WTC11 (cell line): ENCODE data around the gene PTCH1. TPM values are rescaled to one million over a fixed set of nuclear protein-coding genes. Genes with fewer than 3 reads are reported as not detected.

ENCODE experiments used
- ATAC-seq: fragments of 200-7000 bp; cut with Tn5 transposase; 2 replicates; pipeline ENCODE4 v1.10.0; 2021; ENCODE audit warnings: mild to moderate bottlenecking, moderate library complexity
- CTCF ChIA-PET: fragments of 300-600 bp; sonication (Branson Sonifier 250); formaldehyde crosslinking; loops from one replicate; lab custom pipeline; 2021; ENCODE audit warnings: antibody characterized with exemption; lab: Charles Lee
- POLR2A ChIA-PET: fragments of 350-600 bp; sonication (Branson Sonifier 250); formaldehyde crosslinking; loops from one replicate; lab custom pipeline; 2021; ENCODE audit warnings: antibody characterized with exemption; lab: Charles Lee
- DNase-seq: peaks from one replicate; pipeline ENCODE4 v3.0.0; 2021; ENCODE audit warnings: low spot score
- H3K27ac Mint-ChIP-seq: 2 replicates; pipeline ENCODE4 v1.8.0; 2021; ENCODE audit warnings: mixed read lengths
- H3K27me3 Mint-ChIP-seq: 2 replicates; pipeline ENCODE4 v1.8.0; 2021; ENCODE audit warnings: low read depth, mild to moderate bottlenecking, moderate library complexity, mixed read lengths
- H3K36me3 Mint-ChIP-seq: 2 replicates; pipeline ENCODE4 v1.8.0; 2021; ENCODE audit warnings: mixed read lengths
- H3K4me1 Mint-ChIP-seq: 2 replicates; pipeline ENCODE4 v1.8.0; 2022; ENCODE audit warnings: mixed read lengths
- H3K4me3 Mint-ChIP-seq: 2 replicates; pipeline ENCODE4 v1.8.0; 2021; ENCODE audit warnings: mild to moderate bottlenecking, moderate library complexity, mixed read lengths
- H3K9me3 Mint-ChIP-seq: 2 replicates; pipeline ENCODE4 v1.8.0; 2021; ENCODE audit warnings: mixed read lengths
- ATF2 ChIP-seq: sonication (generic); formaldehyde crosslinking; IDR thresholded peaks from 2 replicates; pipeline ENCODE4 v1.8.1; 2022; ENCODE audit warnings: low read depth, missing genetic modification reagents, borderline replicate concordance
- CREB1 ChIP-seq: sonication (generic); formaldehyde crosslinking; IDR thresholded peaks from 2 replicates; pipeline ENCODE4 v1.8.0; 2023; ENCODE audit warnings: mild to moderate bottlenecking, missing genetic modification reagents
- CREM ChIP-seq: sonication (generic); formaldehyde crosslinking; IDR thresholded peaks from 2 replicates; pipeline ENCODE4 v1.8.1; 2022; ENCODE audit warnings: mild to moderate bottlenecking, missing genetic modification reagents, moderate library complexity
- E2F1 ChIP-seq: sonication (generic); formaldehyde crosslinking; IDR thresholded peaks from 2 replicates; pipeline ENCODE4 v1.8.0; 2022; ENCODE audit warnings: mild to moderate bottlenecking, missing genetic modification reagents
- ESRRA ChIP-seq: sonication (generic); formaldehyde crosslinking; IDR thresholded peaks from 2 replicates; pipeline ENCODE4 v1.8.1; 2022; ENCODE audit warnings: mild to moderate bottlenecking, missing genetic modification reagents, borderline replicate concordance
- FOXK1 ChIP-seq: sonication (generic); formaldehyde crosslinking; IDR thresholded peaks from 2 replicates; pipeline ENCODE4 v1.8.0; 2022; ENCODE audit warnings: mild to moderate bottlenecking, moderate library complexity, missing genetic modification reagents
- IRF2 ChIP-seq: sonication (generic); formaldehyde crosslinking; IDR thresholded peaks from 2 replicates; pipeline ENCODE4 v1.8.0; 2022; ENCODE audit warnings: low read depth, missing genetic modification reagents, borderline replicate concordance
- MLX ChIP-seq: sonication (generic); formaldehyde crosslinking; IDR thresholded peaks from 2 replicates; pipeline ENCODE4 v1.8.1; 2023; ENCODE audit warnings: mild to moderate bottlenecking, missing genetic modification reagents, moderate library complexity
- MYBL2 ChIP-seq: sonication (generic); formaldehyde crosslinking; IDR thresholded peaks from 2 replicates; pipeline ENCODE4 v1.8.1; 2023; ENCODE audit warnings: mild to moderate bottlenecking, moderate library complexity, missing genetic modification reagents
- NFATC4 ChIP-seq: fragments of 250-450 bp; sonication (Bioruptor Pico); IDR thresholded peaks from 2 replicates; pipeline ENCODE4 v1.9.0; 2021; ENCODE audit warnings: mild to moderate bottlenecking
- NR1H2 ChIP-seq: sonication (generic); formaldehyde crosslinking; IDR thresholded peaks from 2 replicates; pipeline ENCODE4 v1.9.0; 2021; ENCODE audit warnings: mild to moderate bottlenecking, moderate library complexity, missing genetic modification reagents
- PRRX2 ChIP-seq: fragments of 250-450 bp; sonication (Bioruptor Pico); IDR thresholded peaks from 2 replicates; pipeline ENCODE4 v1.8.0; 2021; ENCODE audit warnings: mild to moderate bottlenecking
- SP1 ChIP-seq: sonication (generic); formaldehyde crosslinking; conservative IDR thresholded peaks from 2 replicates; pipeline ENCODE4 v1.8.1; 2022; ENCODE audit warnings: missing genetic modification reagents
- TCF7 ChIP-seq: sonication (generic); formaldehyde crosslinking; IDR thresholded peaks from 2 replicates; pipeline ENCODE4 v1.8.0; 2022; ENCODE audit warnings: mild to moderate bottlenecking, low read depth, missing genetic modification reagents, moderate library complexity
- USF1 ChIP-seq: sonication (generic); formaldehyde crosslinking; IDR thresholded peaks from 2 replicates; pipeline ENCODE4 v1.8.0; 2022; ENCODE audit warnings: mild to moderate bottlenecking, missing genetic modification reagents
- ZMAT4 ChIP-seq: fragments of 250-450 bp; sonication (Bioruptor Pico); IDR thresholded peaks from 2 replicates; pipeline ENCODE4 v1.9.0; 2021; ENCODE audit warnings: mild to moderate bottlenecking
- ZNF121 ChIP-seq: sonication (generic); formaldehyde crosslinking; IDR thresholded peaks from 2 replicates; pipeline ENCODE4 v1.8.0; 2023; ENCODE audit warnings: missing genetic modification reagents
- ZNF281 ChIP-seq: sonication (generic); formaldehyde crosslinking; IDR thresholded peaks from 2 replicates; pipeline ENCODE4 v1.8.0; 2023; ENCODE audit warnings: mild to moderate bottlenecking, missing genetic modification reagents
- ZNF396 ChIP-seq: fragments of 250-450 bp; sonication (Bioruptor Pico); IDR thresholded peaks from 2 replicates; pipeline ENCODE4 v1.8.0; 2021; ENCODE audit warnings: mild to moderate bottlenecking, moderate library complexity, borderline replicate concordance
- ZNF416 ChIP-seq: fragments of 250-450 bp; sonication (Bioruptor Pico); IDR thresholded peaks from 2 replicates; pipeline ENCODE4 v1.9.0; 2021; ENCODE audit warnings: mild to moderate bottlenecking, inconsistent platforms
- ZNF671 ChIP-seq: fragments of 250-450 bp; sonication (Bioruptor Pico); IDR thresholded peaks from 2 replicates; pipeline ENCODE4 v1.8.0; 2021; ENCODE audit warnings: mild to moderate bottlenecking
- total RNA-seq: library from RNA; stranded (reverse); gene quantifications from 3 replicates; pipeline ENCODE4 v1.2.3, GENCODE V29; 2021
- TF ChIP-seq, protein P1 (sequence below): sonication (generic); formaldehyde crosslinking; IDR thresholded peaks from 2 replicates; pipeline ENCODE4 v1.8.0; 2022; ENCODE audit warnings: mild to moderate bottlenecking, missing genetic modification reagents
- TF ChIP-seq, protein P2 (sequence below): sonication (generic); formaldehyde crosslinking; IDR thresholded peaks from 2 replicates; pipeline ENCODE4 v1.8.1; 2023; ENCODE audit warnings: mild to moderate bottlenecking, missing genetic modification reagents, moderate library complexity
- TF ChIP-seq, protein P3 (sequence below): sonication (generic); formaldehyde crosslinking; IDR thresholded peaks from 2 replicates; pipeline ENCODE4 v1.8.1; 2023; ENCODE audit warnings: mild to moderate bottlenecking, missing genetic modification reagents

PTCH1 gene
- total RNA-seq, 1 experiment from 2014 or later, result 38.0 TPM

DNA sequence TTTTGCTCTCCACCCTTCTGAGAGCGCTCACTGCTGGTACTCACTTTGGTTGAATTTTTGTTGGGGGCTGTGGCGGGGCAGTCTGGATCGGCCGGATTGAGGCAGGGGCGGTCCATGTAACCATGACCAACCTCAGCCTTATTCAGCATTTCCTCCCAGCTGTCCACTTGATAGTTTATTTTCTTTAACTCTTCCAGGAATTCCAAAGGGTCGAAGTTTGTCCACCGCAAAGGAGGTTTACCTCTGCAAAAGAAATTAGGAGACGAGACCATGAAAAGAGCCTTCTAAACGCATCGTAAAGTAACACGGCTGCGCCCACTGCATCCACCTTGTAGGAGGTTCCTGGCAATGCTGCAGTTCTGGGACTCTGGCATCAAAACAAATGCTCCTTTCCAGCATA, 36.4 kb downstream of the PTCH1 start (continued):
- TF ChIP-seq ZNF281 (no peak), ATF2 (CRISPR knock-in tag) (no peak), NFATC4 (CRISPR knock-in tag) (no peak), ZMAT4 (no peak), MLX (CRISPR knock-in tag) (no peak), TCF7 (CRISPR knock-in tag) (no peak), ESRRA (CRISPR knock-in tag) (no peak), PRRX2 (no peak)

DNA sequence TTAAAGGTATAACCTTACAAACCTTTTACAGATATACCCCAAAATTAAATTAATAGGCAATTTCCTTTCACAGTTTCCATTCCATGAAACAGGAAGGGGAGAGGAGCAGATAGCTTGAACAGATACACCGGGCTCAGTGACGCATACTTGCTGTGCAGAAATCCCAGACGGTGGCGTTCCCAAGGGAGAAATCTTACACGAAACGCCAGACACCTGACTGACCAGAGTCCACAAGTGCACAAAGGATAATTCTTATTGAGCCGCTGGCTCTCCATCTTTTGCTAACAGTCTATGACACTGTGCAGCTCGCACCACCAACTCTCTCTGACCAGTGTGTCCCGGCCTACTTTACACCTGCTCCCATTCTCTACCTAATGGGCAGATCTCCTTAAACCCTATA, 37.4 kb downstream of the PTCH1 start:
- ChIA-PET CTCF (no interaction called here), POLR2A (no interaction called here)
- H3K4me3 Mint-ChIP-seq, result no peak overlapping the region
- DNase-seq (no peak), ATAC-seq (no peak)
- H3K36me3 Mint-ChIP-seq, result peaks cover 64% of the 10 kb centered on the region
- H3K27ac Mint-ChIP-seq, result peak overlapping the region; percentile 59
- H3K27me3 Mint-ChIP-seq, result no peaks in the 10 kb centered on the region
- peaks cover 57% of the 10 kb centered on the region for H3K4me1 Mint-ChIP-seq
- H3K9me3 Mint-ChIP-seq, result no peaks in the 10 kb centered on the region
- TF ChIP-seq, protein P1, sequence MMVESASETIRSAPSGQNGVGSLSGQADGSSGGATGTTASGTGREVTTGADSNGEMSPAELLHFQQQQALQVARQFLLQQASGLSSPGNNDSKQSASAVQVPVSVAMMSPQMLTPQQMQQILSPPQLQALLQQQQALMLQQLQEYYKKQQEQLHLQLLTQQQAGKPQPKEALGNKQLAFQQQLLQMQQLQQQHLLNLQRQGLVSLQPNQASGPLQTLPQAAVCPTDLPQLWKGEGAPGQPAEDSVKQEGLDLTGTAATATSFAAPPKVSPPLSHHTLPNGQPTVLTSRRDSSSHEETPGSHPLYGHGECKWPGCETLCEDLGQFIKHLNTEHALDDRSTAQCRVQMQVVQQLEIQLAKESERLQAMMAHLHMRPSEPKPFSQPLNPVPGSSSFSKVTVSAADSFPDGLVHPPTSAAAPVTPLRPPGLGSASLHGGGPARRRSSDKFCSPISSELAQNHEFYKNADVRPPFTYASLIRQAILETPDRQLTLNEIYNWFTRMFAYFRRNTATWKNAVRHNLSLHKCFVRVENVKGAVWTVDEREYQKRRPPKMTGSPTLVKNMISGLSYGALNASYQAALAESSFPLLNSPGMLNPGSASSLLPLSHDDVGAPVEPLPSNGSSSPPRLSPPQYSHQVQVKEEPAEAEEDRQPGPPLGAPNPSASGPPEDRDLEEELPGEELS (CRISPR knock-in tag), result no peak
- TF ChIP-seq, protein P2, sequence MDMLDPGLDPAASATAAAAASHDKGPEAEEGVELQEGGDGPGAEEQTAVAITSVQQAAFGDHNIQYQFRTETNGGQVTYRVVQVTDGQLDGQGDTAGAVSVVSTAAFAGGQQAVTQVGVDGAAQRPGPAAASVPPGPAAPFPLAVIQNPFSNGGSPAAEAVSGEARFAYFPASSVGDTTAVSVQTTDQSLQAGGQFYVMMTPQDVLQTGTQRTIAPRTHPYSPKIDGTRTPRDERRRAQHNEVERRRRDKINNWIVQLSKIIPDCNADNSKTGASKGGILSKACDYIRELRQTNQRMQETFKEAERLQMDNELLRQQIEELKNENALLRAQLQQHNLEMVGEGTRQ (CRISPR knock-in tag), result no peak
- no peak for TF ChIP-seq ZNF121 (CRISPR knock-in tag)
- no peak for TF ChIP-seq IRF2 (CRISPR knock-in tag)
- no peak for TF ChIP-seq USF1 (CRISPR knock-in tag)
- TF ChIP-seq NR1H2 (CRISPR knock-in tag), result no peak
- TF ChIP-seq ZNF396 (CRISPR knock-in tag), result no peak
- no peak for TF ChIP-seq ZNF671 (CRISPR knock-in tag)
- no peak for TF ChIP-seq ZNF416 (CRISPR knock-in tag)
- TF ChIP-seq MYBL2 (CRISPR knock-in tag), result no peak
- TF ChIP-seq MLX (CRISPR knock-in tag), result no peak
- no peak for TF ChIP-seq CREB1 (CRISPR knock-in tag)
- TF ChIP-seq, protein P3, sequence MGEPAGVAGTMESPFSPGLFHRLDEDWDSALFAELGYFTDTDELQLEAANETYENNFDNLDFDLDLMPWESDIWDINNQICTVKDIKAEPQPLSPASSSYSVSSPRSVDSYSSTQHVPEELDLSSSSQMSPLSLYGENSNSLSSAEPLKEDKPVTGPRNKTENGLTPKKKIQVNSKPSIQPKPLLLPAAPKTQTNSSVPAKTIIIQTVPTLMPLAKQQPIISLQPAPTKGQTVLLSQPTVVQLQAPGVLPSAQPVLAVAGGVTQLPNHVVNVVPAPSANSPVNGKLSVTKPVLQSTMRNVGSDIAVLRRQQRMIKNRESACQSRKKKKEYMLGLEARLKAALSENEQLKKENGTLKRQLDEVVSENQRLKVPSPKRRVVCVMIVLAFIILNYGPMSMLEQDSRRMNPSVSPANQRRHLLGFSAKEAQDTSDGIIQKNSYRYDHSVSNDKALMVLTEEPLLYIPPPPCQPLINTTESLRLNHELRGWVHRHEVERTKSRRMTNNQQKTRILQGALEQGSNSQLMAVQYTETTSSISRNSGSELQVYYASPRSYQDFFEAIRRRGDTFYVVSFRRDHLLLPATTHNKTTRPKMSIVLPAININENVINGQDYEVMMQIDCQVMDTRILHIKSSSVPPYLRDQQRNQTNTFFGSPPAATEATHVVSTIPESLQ (CRISPR knock-in tag), result no peak
- TF ChIP-seq CREM (CRISPR knock-in tag), result no peak
- TF ChIP-seq SP1 (CRISPR knock-in tag), result no peak
- no peak for TF ChIP-seq FOXK1 (CRISPR knock-in tag)
- TF ChIP-seq E2F1, result no peak
